Measurements from ENCODE around the gene DARS2.
A peak's percentile ranks its signal among the peaks of the same experiment; 100 is the strongest.
"Not testable (repeated sequence)": the region's sequence is repeated elsewhere in the genome, so short reads cannot be mapped to it uniquely, and the experiment has no call there.

Gene DARS2

GRCh38 chr1:173824315-173825081 is at the start of gene DARS2, which contains the start of gene CENPL:
DARS2 (plus strand) TSS chr1:173824673; CDS start chr1:173825230, 557 bp downstream.
CENPL (minus strand) TSS chr1:173824883; CDS start chr1:173811299, 13,584 bp downstream.
- peak; percentile 94 for DNase-seq

GRCh38 chr1:173775578-173776226 is 48.8 kb upstream of the DARS2 start:
- DNase-seq, result no peak

- no peak for DNase-seq
Measured at GRCh38 chr1:173779936-173780335, 44.5 kb upstream of the DARS2 start.

- no peak for DNase-seq
Measured at GRCh38 chr1:173784997-173785396, 39.5 kb upstream of the DARS2 start.

GRCh38 chr1:173789841-173790240 is 34.6 kb upstream of the DARS2 start:
- DNase-seq, result no peak

GRCh38 chr1:173798078-173798477 is 26.4 kb upstream of the DARS2 start:
- DNase-seq, result no peak

- not testable (repeated sequence) for DNase-seq
Measured at GRCh38 chr1:173799995-173800394, 24.5 kb upstream of the DARS2 start.

- DNase-seq, result no peak
Measured at GRCh38 chr1:173802961-173803360, 21.5 kb upstream of the DARS2 start.

GRCh38 chr1:173813654-173814053 is 10.8 kb upstream of the DARS2 start:
- not testable (repeated sequence) for DNase-seq

- no peak for DNase-seq
Measured at GRCh38 chr1:173818459-173818858, 6.0 kb upstream of the DARS2 start.

GRCh38 chr1:173821680-173822079 is 2.8 kb upstream of the DARS2 start:
- no peak for DNase-seq

GRCh38 chr1:173823781-173824314 is 625 bp upstream of the DARS2 start:
- peak; percentile 44 for DNase-seq

- DNase-seq, result no peak
Measured at GRCh38 chr1:173827611-173828010, 3.1 kb downstream of the DARS2 start.

GRCh38 chr1:173832748-173833147 is 8.3 kb downstream of the DARS2 start:
- DNase-seq, result no peak

GRCh38 chr1:173852105-173852504 is 27.6 kb downstream of the DARS2 start:
- no peak for DNase-seq

- no peak for DNase-seq
Measured at GRCh38 chr1:173853074-173853473, 28.6 kb downstream of the DARS2 start.

- DNase-seq, result no peak
Measured at GRCh38 chr1:173856014-173856413, 31.5 kb downstream of the DARS2 start.

- no peak for DNase-seq
Measured at GRCh38 chr1:173856903-173857302, 32.4 kb downstream of the DARS2 start.

GRCh38 chr1:173857363-173857917 is 33.0 kb downstream of the DARS2 start:
- DNase-seq, result no peak

- not testable (repeated sequence) for DNase-seq
Measured at GRCh38 chr1:173859547-173859946, 35.1 kb downstream of the DARS2 start.

GRCh38 chr1:173860065-173860464 is 35.6 kb downstream of the DARS2 start:
- no peak for DNase-seq

GRCh38 chr1:173861731-173862145 is 37.3 kb downstream of the DARS2 start:
- DNase-seq, result no peak

GRCh38 chr1:173862146-173862768 is 37.8 kb downstream of the DARS2 start:
- DNase-seq, result not testable (repeated sequence)

Data from amniotic stem cell (primary cell).